Measurements from ENCODE around the gene EPB41L3.

Gene EPB41L3

GRCh38 chr18:5398269-5398668 lies 145.5 kb downstream of the EPB41L3 start:
- no peak for DNase-seq

- no peak for DNase-seq
These were observed 146.7 kb downstream of the EPB41L3 start for GRCh38 chr18:5397102-5397501.

- no peak for DNase-seq
These were observed 147.8 kb downstream of the EPB41L3 start for GRCh38 chr18:5395860-5396448.

- DNase-seq, result no peak
These were observed 150.0 kb downstream of the EPB41L3 start for GRCh38 chr18:5393779-5394178.

GRCh38 chr18:5391409-5391808 lies 152.4 kb downstream of the EPB41L3 start:
- DNase-seq, result no peak

GRCh38 chr18:5389356-5389755 lies 154.4 kb downstream of the EPB41L3 start:
- no peak for DNase-seq

- no peak for DNase-seq
These were observed 154.9 kb downstream of the EPB41L3 start for GRCh38 chr18:5388896-5389295.

GRCh38 chr18:5380586-5380985 lies 163.2 kb downstream of the EPB41L3 start:
- no peak for DNase-seq

GRCh38 chr18:5376986-5377385 lies 166.8 kb downstream of the EPB41L3 start:
- no peak for DNase-seq

- DNase-seq, result no peak
These were observed 173.5 kb downstream of the EPB41L3 start for GRCh38 chr18:5370332-5370731.

- no peak for DNase-seq
These were observed 174.3 kb downstream of the EPB41L3 start for GRCh38 chr18:5369513-5369912.

GRCh38 chr18:5365443-5365842 lies 178.4 kb downstream of the EPB41L3 start:
- DNase-seq, result no peak

- no peak for DNase-seq
These were observed 193.2 kb downstream of the EPB41L3 start for GRCh38 chr18:5350636-5351035.
